Body of pancreas (tissue), 4 donors: ENCODE data around the gene SCIN. TPM values are rescaled to one million over a fixed set of nuclear protein-coding genes. Genes with fewer than 3 reads are reported as not detected.

Experiments
- ATAC-seq: fragments of 150-250 bp; one replicate; pipeline ENCODE4 v1.9.1; 2016
- DNase-seq, 4 donors: peaks; one replicate each; pipeline ENCODE4 v3.0.0-alpha.2; 2019
- H3K27ac ChIP-seq, 4 donors: fragments of 200-600 bp; sonication (generic); 1 replicate in 3 of 4; 2 replicates in 1 of 4; pipeline versions ENCODE4 v1.5.1 to v1.6.1; 2016 to 2019; ENCODE audit warnings: mild to moderate bottlenecking in 1 of 4, mixed read lengths in 1 of 4, moderate library complexity in 1 of 4
- H3K27me3 ChIP-seq, 2 donors: fragments of 200-600 bp; sonication (generic); one replicate each; pipeline ENCODE4 v1.6.0; 2016; ENCODE audit warnings: mild to moderate bottlenecking in 1 of 2
- H3K36me3 ChIP-seq, 2 donors: fragments of 200-600 bp; sonication (generic); replicated peaks in 1 of 2; 2 replicates each; pipeline ENCODE4 v1.5.1; 2016; ENCODE audit warnings: low read depth in 2 of 2; ENCODE audit not compliant: insufficient read depth in 1 of 2
- H3K4me1 ChIP-seq: fragments of 200-600 bp; sonication (generic); one replicate; pipeline ENCODE4 v1.6.0; 2016
- H3K4me3 ChIP-seq, 2 donors: fragments of 200-600 bp; sonication (generic); 1 replicate in 1 of 2; 2 replicates in 1 of 2; pipeline ENCODE4 v1.5.1; 2016 to 2019
- H3K9me3 ChIP-seq, 3 donors: fragments of 200-600 bp; sonication (generic); 1 replicate in 2 of 3; 2 replicates in 1 of 3; pipeline ENCODE4 v1.5.1; 2016
- CTCF ChIP-seq, 7 experiments: fragments of 450-650 bp in 4 of 7; fragments of 200-600 bp in 3 of 7; sonication (generic) in 3 of 7; IDR thresholded peaks; one replicate each; pipeline ENCODE4 v1.5.1; 2016 to 2019; ENCODE audit warnings: antibody characterized with exemption in 7 of 7
- POLR2A ChIP-seq, 3 donors: fragments of 450-650 bp; IDR thresholded peaks; one replicate each; pipeline ENCODE4 v1.6.1; 2016; ENCODE audit warnings: antibody characterized with exemption in 3 of 3, mild to moderate bottlenecking in 2 of 3
- WGBS, 2 donors: methylation state at CpG; one replicate each; pipeline ENCODE4 v1.1.5; 2017; 5-methylcytosine and 5-hydroxymethylcytosine counted together
- intact Hi-C: fragments of 100-400 bp; cut with DNase I; formaldehyde crosslinking; loops from one replicate; pipeline ENCODE4 v1.15.1; 2023
- total RNA-seq, 2 donors: library from RNA; depleted of rRNA; stranded (reverse); fragments of >200 nt; gene quantifications; one replicate each; pipeline ENCODE4 v1.1.0, GENCODE V29; 2016

Gene SCIN
- total RNA-seq, 2 donors from 2014 or later: 1.3 TPM; not detected in 1

DNA sequence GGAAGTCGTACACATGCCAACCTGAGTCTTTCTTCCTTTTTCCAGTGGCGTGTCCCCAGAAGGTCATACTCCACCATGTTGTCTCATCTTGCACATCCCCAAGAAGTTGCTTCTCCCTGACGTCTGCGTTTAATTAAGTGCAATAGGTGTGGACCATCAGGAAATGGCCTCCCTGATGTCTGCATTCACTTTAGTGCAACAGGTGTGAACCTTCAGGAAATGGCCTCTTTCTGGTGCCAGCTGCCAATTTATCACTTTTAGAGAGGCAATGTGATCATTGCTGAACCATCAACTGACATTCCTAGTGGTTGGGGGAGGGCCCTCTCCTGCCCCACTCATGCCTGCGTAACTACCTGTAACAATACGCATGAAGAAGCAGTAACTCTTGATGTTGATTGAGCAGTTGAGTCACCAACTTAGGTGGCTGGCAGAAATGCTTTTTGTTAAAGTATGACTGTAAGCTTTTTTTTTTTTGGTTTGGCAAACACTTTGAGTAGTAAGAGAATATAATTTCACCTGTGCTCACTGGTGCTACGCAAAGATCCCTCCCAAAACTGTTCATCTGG is 25.8 kb downstream of the SCIN start:
- Histone ChIP-seq H3K27me3 (no peaks in the 10 kb centered on the region), H3K9me3 (no peaks in the 10 kb centered on the region), H3K36me3 (no peaks in the 10 kb centered on the region), H3K27ac (no peak overlapping the region), H3K4me1 (no peaks in the 10 kb centered on the region), H3K4me3 (no peak overlapping the region)
- TF ChIP-seq CTCF (IDR thresholded peaks at IDR 0.05): no peak
- no peak for TF ChIP-seq POLR2A (IDR thresholded peaks at IDR 0.05)
- 69 to 77% methylated on average over 7 of the region's 7 CpGs for WGBS, 2 donors
- intact Hi-C loops: no loop called here
- ATAC-seq (no peak), DNase-seq (no peak)

DNA sequence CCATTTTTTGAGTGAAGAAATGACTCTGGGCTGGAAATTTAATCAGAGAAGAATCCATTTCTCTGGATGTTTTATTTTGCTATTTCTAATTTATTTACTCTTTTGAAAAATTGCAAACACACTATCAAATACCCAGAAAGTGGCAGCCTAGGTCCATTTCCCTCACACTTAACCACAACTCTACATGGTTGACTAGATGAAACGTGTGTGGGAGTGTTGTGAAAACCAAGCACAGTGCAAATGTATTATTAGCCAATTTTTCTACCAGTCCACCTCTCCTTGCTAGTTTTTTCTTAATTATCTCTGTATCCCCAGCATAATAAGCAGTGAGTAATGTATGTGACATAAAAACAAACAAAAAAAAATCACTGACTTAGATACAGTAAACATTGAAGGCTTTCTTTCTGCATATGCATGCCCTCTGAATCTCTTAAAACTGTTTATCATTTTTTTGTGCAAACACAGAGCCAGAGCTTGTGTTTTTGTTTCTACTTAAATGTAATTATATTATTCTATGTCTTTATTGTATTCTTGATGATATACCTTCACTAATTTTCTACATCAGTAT is 30.9 kb downstream of the SCIN start:
- H3K4me3 ChIP-seq: no peak overlapping the region
- no peaks in the 10 kb centered on the region for H3K36me3 ChIP-seq
- intact Hi-C loops: no loop called here
- 36 to 64% methylated on average over 1 of the region's 1 CpG for WGBS, 2 donors
- ATAC-seq: no peak
- TF ChIP-seq POLR2A (IDR thresholded peaks at IDR 0.05) (no peak), CTCF (IDR thresholded peaks at IDR 0.05) (no peak)
- no peaks in the 10 kb centered on the region for H3K4me1 ChIP-seq
- no peak for DNase-seq
- H3K27me3 ChIP-seq: no peaks in the 10 kb centered on the region
- no peaks in the 10 kb centered on the region for H3K9me3 ChIP-seq
- H3K27ac ChIP-seq: no peak overlapping the region

- no peaks in the 10 kb centered on the region for H3K9me3 ChIP-seq
- H3K4me1 ChIP-seq: no peaks in the 10 kb centered on the region
- intact Hi-C loops: no loop called here
- no peak overlapping the region for H3K27ac ChIP-seq
- TF ChIP-seq POLR2A (IDR thresholded peaks at IDR 0.05) (no peak), CTCF (IDR thresholded peaks at IDR 0.05) (no peak)
- no peaks in the 10 kb centered on the region for H3K27me3 ChIP-seq
- DNase-seq: no peak
- no peak for ATAC-seq
- 74 to 81% methylated on average over 1 of the region's 1 CpG for WGBS, 2 donors
- no peaks in the 10 kb centered on the region for H3K36me3 ChIP-seq
- no peak overlapping the region for H3K4me3 ChIP-seq
These were observed 36.6 kb downstream of the SCIN start for GRCh38 chr7:12607134-12607533.

- intact Hi-C loops: no loop called here
- DNase-seq (no peak), ATAC-seq (no peak)
- WGBS, 2 donors: 63 to 68% methylated on average over 1 of the region's 1 CpG
- TF ChIP-seq POLR2A (IDR thresholded peaks at IDR 0.05) (no peak), CTCF (IDR thresholded peaks at IDR 0.05) (no peak)
- Histone ChIP-seq H3K36me3 (no peaks in the 10 kb centered on the region), H3K9me3 (no peaks in the 10 kb centered on the region), H3K4me3 (no peak overlapping the region), H3K27me3 (no peaks in the 10 kb centered on the region), H3K4me1 (no peaks in the 10 kb centered on the region), H3K27ac (no peak overlapping the region)
These were observed 39.0 kb downstream of the SCIN start for GRCh38 chr7:12609561-12609960.

GRCh38 chr7:12610899-12611298 is 40.4 kb downstream of the SCIN start:
- H3K27ac ChIP-seq: no peak overlapping the region
- ATAC-seq: no peak
- intact Hi-C loops: no loop called here
- DNase-seq: no peak
- no peak for TF ChIP-seq POLR2A (IDR thresholded peaks at IDR 0.05)
- no peak for TF ChIP-seq CTCF (IDR thresholded peaks at IDR 0.05)
- no peak overlapping the region for H3K4me3 ChIP-seq
- no peaks in the 10 kb centered on the region for H3K36me3 ChIP-seq
- H3K9me3 ChIP-seq: no peaks in the 10 kb centered on the region
- no peaks in the 10 kb centered on the region for H3K4me1 ChIP-seq
- WGBS, 2 donors: 79 to 91% methylated on average over 2 of the region's 2 CpGs
- no peaks in the 10 kb centered on the region for H3K27me3 ChIP-seq
